22Rv1 (cell line): ENCODE data around the gene RBM19.

Source experiments
- CTCF ChIP-seq: fragments of 450-650 bp; IDR thresholded peaks from 2 replicates; pipeline ENCODE4 v1.5.1; 2017; ENCODE audit warnings: mild to moderate bottlenecking
- ZFX ChIP-seq: fragments of 450-650 bp; IDR thresholded peaks from 2 replicates; pipeline ENCODE4 v1.6.1; 2017; ENCODE audit warnings: antibody characterized with exemption, borderline replicate concordance

GRCh38 chr12:113960030-113960429, 6.1 kb downstream of the RBM19 start:
- TF ChIP-seq CTCF (no peak), ZFX (no peak)
